Activated naive CD4-positive, alpha-beta T cell treated with Interleukin-2 at 50 U/mL for 16 hours (primary cell): ENCODE measurements around the gene ZNF587B.
"Not testable (repeated sequence)": the region's sequence is repeated elsewhere in the genome, so short reads cannot be mapped to it uniquely, and the experiment has no call there.

ENCODE experiments used
- DNase-seq: peaks from one replicate; pipeline ENCODE4 v3.0.0-alpha.2; 2020

Gene ZNF587B

GRCh38 chr19:57830071-57830602 lies at the start of gene ZNF587B:
ZNF587B (plus strand) TSS chr19:57830299; CDS start chr19:57830529, 230 bp downstream.
- peak; percentile 37 for DNase-seq

GRCh38 chr19:57786286-57786685 lies 43.8 kb upstream of the ZNF587B start:
- no peak for DNase-seq

DNA sequence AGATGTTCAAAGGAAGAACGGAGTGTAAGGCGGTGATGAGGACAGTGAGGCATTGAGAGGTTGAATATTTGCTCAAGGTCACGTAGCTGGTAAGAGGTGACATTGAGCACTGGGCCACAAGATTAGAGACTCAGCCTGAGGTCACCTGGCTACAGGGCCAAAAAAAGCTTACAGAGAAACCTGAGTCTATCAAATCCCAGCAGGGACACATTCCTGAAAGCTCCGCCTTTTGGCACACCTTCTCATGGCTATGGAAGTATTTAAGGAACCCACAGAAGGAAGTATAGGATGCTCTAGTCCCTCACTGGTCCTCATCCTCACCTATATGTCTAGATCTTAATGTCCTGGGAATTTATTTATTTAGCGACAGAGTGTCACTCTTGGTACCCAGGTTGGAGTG lies 43.2 kb upstream of the ZNF587B start:
- DNase-seq: no peak

DNA sequence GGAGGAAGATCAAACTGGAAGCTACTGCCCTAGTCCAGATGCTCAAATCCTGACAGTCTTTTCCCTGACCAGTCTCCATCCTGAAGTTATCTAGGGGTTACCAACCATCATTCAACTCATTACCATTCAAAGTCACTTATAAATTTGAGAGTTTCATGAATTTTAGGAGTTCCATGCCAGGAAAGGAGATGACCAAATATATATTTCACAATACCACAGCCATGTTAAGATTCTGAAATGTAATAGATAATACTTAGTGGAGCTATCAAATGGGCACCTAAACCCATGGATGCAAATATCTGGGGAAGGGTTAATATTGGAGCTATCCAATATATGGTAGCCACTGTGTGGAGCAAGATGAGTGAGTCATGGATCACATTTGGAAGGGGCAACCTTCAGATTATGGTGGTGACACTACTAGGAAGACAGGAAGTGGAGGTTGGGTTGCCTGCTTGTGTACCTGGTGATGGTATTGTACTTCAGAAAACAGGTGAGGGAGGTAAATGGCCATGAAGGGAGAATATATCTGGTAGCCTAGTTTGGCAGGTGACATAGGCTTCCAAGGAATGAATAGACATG lies 41.9 kb upstream of the ZNF587B start:
- DNase-seq: no peak

- DNase-seq: no peak
Measured at GRCh38 chr19:57789288-57789687, 40.8 kb upstream of the ZNF587B start.

GRCh38 chr19:57796580-57796979 lies 33.5 kb upstream of the ZNF587B start:
- DNase-seq: not testable (repeated sequence)

- no peak for DNase-seq
Measured at GRCh38 chr19:57800696-57801095, 29.4 kb upstream of the ZNF587B start.

- DNase-seq: no peak
Measured at GRCh38 chr19:57802269-57802668, 27.8 kb upstream of the ZNF587B start.

DNA sequence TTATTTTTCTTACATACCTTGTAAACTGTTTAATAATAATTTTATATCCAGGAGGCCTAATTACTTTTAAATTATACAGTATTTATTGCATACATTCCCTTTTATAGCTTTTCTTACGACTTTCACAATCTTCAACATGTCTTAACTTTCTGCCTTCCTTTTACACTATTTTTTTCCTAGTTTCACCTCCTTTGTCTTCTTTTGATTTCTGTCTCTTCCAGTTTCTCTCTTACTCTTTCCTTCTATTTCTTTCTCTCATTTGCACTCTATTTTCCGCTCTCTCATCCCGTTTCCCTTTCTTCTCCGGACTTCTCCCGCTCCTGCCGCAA lies 26.9 kb upstream of the ZNF587B start:
- no peak for DNase-seq

DNA sequence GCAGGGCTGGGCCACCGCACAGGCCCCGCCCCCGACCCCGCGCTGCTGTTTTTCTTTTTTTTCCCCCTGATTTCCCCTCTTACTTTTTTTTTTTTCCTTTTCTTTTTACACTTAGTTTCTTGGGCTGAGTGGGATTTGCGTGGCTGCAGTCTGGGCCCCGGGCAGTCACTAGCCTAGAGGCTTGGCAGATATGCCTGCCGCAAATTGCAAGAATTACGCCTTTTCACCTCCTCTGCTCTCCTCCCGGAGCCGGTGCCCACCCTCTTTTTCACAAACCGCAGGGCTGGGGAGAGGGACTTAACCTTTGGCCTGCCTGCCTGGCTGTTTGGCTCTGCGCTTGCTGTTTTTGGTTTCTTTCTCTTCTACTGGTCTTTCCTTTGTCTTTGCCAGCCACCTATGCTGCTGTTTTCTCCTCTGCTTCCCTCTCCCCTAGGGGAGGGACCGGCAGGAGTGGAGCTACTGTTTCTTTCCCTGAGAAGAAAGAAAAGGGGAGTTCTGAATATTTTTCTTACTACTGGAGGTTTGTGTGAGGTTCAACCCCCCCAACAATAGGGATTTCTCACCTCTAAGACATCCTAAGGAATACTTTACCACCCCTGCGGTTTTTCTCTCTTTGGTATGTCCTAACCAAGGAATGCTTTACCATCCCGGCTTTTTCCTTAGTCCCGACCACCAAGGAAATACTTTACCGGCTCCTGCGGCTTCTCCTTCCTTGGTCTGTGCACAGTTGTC lies 26.3 kb upstream of the ZNF587B start:
- DNase-seq: no peak

DNA sequence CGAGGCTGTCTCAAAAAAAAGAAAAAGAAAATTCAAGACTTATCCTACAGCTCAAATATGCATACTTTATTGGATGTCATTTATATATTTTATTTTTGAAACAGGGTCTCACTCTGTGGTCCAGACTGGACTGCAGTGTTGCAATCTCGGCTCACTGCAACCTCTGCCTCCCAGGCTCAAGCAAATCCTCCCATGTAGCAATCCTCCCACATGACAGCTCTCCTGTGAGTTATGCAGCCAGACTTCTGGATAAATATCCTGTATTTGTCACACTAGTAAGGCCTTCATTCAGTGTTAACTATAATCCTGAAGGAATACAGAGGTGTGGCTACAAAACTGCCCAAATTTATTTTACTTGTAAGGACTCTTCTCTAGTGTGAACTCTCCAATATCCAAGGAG lies 22.6 kb upstream of the ZNF587B start:
- DNase-seq: no peak

DNA sequence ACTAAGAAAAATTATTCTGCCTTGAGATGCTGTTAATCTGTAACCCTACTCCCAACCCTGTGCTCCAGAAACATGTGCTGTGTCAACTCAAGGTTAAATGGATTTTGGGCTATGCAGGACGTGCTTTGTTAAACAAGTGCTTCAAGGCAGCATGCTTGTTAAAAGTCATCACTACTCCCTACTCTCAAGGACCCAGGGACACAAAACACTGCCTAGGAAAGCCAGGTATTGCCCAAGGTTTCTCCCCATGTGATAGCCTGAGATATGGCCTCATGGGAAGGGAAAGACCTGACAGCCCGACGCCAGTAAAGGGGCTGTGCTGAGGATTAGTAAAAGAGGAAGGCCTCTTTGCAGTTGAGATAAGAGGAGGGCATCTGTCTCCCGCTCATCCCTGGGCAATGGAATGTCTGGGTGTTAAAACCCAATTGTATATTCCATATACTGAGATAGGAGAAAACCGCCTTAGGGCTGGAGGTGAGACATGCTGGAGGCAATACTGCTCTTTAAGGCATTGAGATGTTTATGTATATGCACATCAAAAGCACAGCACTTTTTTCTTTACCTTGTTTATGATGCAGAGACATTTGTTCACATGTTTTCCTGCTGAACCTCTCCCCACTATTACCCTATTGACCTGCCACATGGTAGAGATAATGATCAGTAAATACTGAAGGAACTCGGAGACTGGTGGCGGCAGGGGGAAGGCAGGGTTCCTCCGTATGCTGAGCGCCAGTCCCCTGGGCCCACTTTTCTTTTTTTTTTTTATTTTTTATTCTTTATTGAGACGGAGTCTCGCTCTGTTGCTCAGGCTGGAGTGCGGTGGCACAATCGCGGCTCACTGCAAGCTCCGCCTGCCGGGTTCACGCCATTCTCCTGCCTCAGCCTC lies 19.4 kb upstream of the ZNF587B start:
- DNase-seq: not testable (repeated sequence)

DNA sequence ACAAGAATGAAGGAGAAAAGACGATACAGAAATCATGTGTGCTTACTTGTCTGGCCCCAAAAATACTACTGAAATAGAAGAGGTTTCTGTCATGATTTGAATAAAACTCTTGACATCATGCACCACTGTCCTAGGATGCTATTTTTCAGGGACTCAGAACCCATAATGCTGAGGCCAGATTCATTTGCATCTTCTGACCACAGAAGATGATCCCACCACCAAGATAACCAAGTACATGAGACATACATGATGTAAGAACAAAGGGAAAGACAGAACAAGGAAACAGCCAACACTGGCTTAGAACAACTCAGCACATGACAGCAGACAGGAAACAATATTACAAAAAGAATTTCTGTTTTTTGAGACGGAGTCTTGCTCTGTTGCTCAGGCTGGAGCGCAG lies 17.9 kb upstream of the ZNF587B start:
- DNase-seq: no peak

DNA sequence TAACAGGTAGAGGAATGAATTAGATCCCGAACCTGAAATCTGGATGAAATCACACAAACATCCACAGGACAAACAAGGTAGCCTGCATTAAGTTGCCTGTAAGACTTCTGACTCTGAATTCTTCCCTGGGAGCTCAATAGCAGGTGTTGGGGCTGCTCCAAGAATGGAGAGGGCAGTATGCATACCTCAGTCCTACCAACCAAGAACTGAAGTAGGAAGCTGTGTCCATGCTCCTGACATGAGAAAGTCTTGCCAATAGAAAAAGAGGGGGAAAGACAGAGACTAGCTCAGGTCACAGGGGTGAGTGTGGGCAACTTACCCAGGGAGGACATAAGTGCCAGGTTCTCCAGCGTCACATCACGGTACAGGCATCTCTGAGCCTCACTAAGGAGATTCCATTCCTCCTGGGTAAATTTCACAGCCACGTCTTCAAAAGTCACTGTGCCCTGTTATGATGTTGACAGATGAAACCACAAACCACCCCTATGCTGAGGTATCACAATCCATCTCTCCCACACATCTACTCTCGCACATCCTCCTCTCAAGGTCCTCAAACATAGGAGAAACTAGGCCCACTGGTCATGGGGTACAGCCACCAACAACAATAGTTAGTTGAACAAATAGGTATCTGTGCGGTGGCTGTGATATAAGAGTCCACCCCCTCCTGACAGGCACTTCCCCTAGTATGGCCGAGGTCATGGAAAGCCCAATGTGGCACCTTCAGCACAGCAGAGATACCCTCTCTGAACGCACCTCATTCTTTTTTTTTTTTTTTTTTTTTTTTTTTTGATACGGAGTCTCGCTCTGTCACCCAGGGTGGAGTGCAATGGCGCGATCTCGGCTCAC lies 16.9 kb upstream of the ZNF587B start:
- DNase-seq: not testable (repeated sequence)

DNA sequence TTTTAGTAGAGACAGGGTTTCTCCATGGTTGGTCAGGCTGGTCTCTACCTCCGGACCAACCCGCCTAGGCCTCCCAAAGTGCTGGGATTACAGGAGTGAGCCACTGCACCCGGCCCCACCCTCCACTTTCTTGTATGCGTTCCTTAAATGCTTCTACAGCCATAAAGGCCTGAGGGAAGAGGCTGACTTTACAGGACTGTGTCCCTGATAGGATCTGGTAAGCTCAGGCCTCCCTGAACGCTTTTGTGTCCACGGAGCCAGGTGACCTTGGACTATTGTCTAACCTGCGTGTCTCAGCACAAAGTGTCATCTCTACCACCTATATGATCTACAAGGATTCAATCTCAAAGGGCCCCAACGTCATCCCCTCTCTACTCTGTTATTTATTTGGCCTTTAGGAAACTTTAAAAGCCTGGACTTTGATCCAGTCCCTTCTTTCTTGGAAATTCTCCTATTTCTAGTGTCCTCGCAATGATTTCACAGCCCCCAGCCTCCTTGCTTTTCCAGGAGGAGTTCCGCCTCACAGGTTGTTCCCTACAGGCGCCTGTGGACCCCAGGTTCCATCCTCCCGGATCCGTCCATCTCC lies 16.1 kb upstream of the ZNF587B start:
- DNase-seq: no peak

- DNase-seq: peak; percentile 78
Measured at GRCh38 chr19:57814505-57815246, 15.4 kb upstream of the ZNF587B start, which contains the start of gene ZNF552. ZNF552 (minus strand) TSS chr19:57814913; CDS start chr19:57814743, 170 bp downstream.

- DNase-seq: no peak
Measured at GRCh38 chr19:57815247-57816075, 14.6 kb upstream of the ZNF587B start.

GRCh38 chr19:57816652-57817051 lies 13.4 kb upstream of the ZNF587B start:
- no peak for DNase-seq

- no peak for DNase-seq
Measured at GRCh38 chr19:57817976-57818375, 12.1 kb upstream of the ZNF587B start.

- no peak for DNase-seq
Measured at GRCh38 chr19:57818378-57818777, 11.7 kb upstream of the ZNF587B start.
